ENCODE measurements around the gene MYBBP1A. TPM values are rescaled to one million over a fixed set of nuclear protein-coding genes. Genes with fewer than 3 reads are reported as not detected.

The MYBBP1A gene
- total and polyA plus RNA-seq, 3 experiments from 2014 or later, result 34.1 to 157 (median 148) TPM

GRCh38 chr17:4560837-4561256, 5.7 kb upstream of the MYBBP1A start:
- Mint-ChIP-seq H3K36me3 (no peaks in the 10 kb centered on the region), H3K4me3 (no peak overlapping the region), H3K27me3 (no peaks in the 10 kb centered on the region), H3K4me1 (peaks cover 18 to 30% (median 30%) of the 10 kb centered on the region in 3 donors), H3K27ac (peak overlapping the region in 1 of 8 donors; percentile 15), H3K9me3 (no peaks in the 10 kb centered on the region)
- no peak for DNase-seq
- no peaks in the 10 kb centered on the region for H3K36me3 ChIP-seq (ENCODE audit: insufficient read depth, low read length)
- ChIA-PET CTCF (no interaction called here), POLR2A (no interaction called here)
- no peak overlapping the region for H3K27ac ChIP-seq (ENCODE audit: low read depth, low read length)
- H3K9me3 ChIP-seq (ENCODE audit: low read length), result no peaks in the 10 kb centered on the region
- H3K4me3 ChIP-seq (ENCODE audit: low read length), result no peak overlapping the region
- H3K27me3 ChIP-seq (ENCODE audit: insufficient read depth, low read length, poor library complexity, severe bottlenecking), result no peaks in the 10 kb centered on the region
- peaks cover 20% of the 10 kb centered on the region for H3K4me1 ChIP-seq (ENCODE audit: insufficient read depth, low read length)

- Mint-ChIP-seq H3K9me3 (no peaks in the 10 kb centered on the region), H3K36me3 (peaks cover 0 to under 1% (median 0%) of the 10 kb centered on the region in 3 donors), H3K27ac (peak within 1 kb of the TSS in 3 of 8 donors; percentile 15 to 33 (median 26)), H3K4me3 (peak within 1 kb of the TSS in 1 of 7 donors; percentile 34), H3K27me3 (no peaks in the 10 kb centered on the region), H3K4me1 (peaks cover 18 to 30% (median 30%) of the 10 kb centered on the region in 3 donors)
- H3K36me3 ChIP-seq (ENCODE audit: insufficient read depth, low read length), result no peaks in the 10 kb centered on the region
- CTCF ChIA-PET, result no interaction called here
- H3K27ac ChIP-seq (ENCODE audit: low read depth, low read length), result no peak within 1 kb of the TSS
- POLR2A ChIA-PET, result no interaction called here
- DNase-seq, result no peak
- no peak within 1 kb of the TSS for H3K4me3 ChIP-seq (ENCODE audit: low read length)
- H3K27me3 ChIP-seq (ENCODE audit: insufficient read depth, low read length, poor library complexity, severe bottlenecking), result no peaks in the 10 kb centered on the region
- H3K4me1 ChIP-seq (ENCODE audit: insufficient read depth, low read length), result peaks cover 18% of the 10 kb centered on the region
- no peaks in the 10 kb centered on the region for H3K9me3 ChIP-seq (ENCODE audit: low read length)
Observed at GRCh38 chr17:4560421-4560820, 5.2 kb upstream of the MYBBP1A start, which contains the start of gene GGT6. Gene GGT6 (minus strand): TSS chr17:4560577. CDS start chr17:4560521, 56 bp downstream.

GRCh38 chr17:4559966-4560365, 4.8 kb upstream of the MYBBP1A start:
- H3K27me3 Mint-ChIP-seq, result no peaks in the 10 kb centered on the region
- Histone ChIP-seq H3K27me3 (ENCODE audit: insufficient read depth, low read length, poor library complexity, severe bottlenecking) (no peaks in the 10 kb centered on the region), H3K9me3 (ENCODE audit: low read length) (no peaks in the 10 kb centered on the region), H3K27ac (ENCODE audit: low read depth, low read length) (no peak overlapping the region), H3K4me3 (ENCODE audit: low read length) (no peak overlapping the region), H3K4me1 (ENCODE audit: insufficient read depth, low read length) (peaks cover 18% of the 10 kb centered on the region), H3K36me3 (ENCODE audit: insufficient read depth, low read length) (no peaks in the 10 kb centered on the region)
- ChIA-PET POLR2A (no interaction called here), CTCF (no interaction called here)
- no peaks in the 10 kb centered on the region for H3K9me3 Mint-ChIP-seq
- peak overlapping the region in 1 of 7 donors; percentile 34 for H3K4me3 Mint-ChIP-seq
- peaks cover 22 to 33% (median 32%) of the 10 kb centered on the region in 3 donors for H3K4me1 Mint-ChIP-seq
- H3K36me3 Mint-ChIP-seq, result peaks cover 0 to 5% (median 0%) of the 10 kb centered on the region in 3 donors
- DNase-seq, result no peak
- H3K27ac Mint-ChIP-seq, result no peak overlapping the region

GRCh38 chr17:4559139-4559791, 4.1 kb upstream of the MYBBP1A start:
- ChIA-PET POLR2A (no interaction called here), CTCF (no interaction called here)
- Histone ChIP-seq H3K4me3 (ENCODE audit: low read length) (no peak overlapping the region), H3K27me3 (ENCODE audit: insufficient read depth, low read length, poor library complexity, severe bottlenecking) (no peaks in the 10 kb centered on the region), H3K27ac (ENCODE audit: low read depth, low read length) (no peak overlapping the region), H3K4me1 (ENCODE audit: insufficient read depth, low read length) (peaks cover 23% of the 10 kb centered on the region), H3K36me3 (ENCODE audit: insufficient read depth, low read length) (no peaks in the 10 kb centered on the region), H3K9me3 (ENCODE audit: low read length) (no peaks in the 10 kb centered on the region)
- no peaks in the 10 kb centered on the region for H3K27me3 Mint-ChIP-seq
- no peak for DNase-seq
- no peak overlapping the region for H3K4me3 Mint-ChIP-seq
- H3K36me3 Mint-ChIP-seq, result peaks cover 0 to 12% (median 0%) of the 10 kb centered on the region in 3 donors
- H3K9me3 Mint-ChIP-seq, result no peaks in the 10 kb centered on the region
- peaks cover 27 to 40% (median 39%) of the 10 kb centered on the region in 3 donors for H3K4me1 Mint-ChIP-seq
- peak overlapping the region in 1 of 8 donors; percentile 33 for H3K27ac Mint-ChIP-seq

GRCh38 chr17:4558347-4558971, 3.3 kb upstream of the MYBBP1A start:
- Mint-ChIP-seq H3K27me3 (no peaks in the 10 kb centered on the region), H3K27ac (peak overlapping the region in 1 of 8 donors; percentile 61), H3K9me3 (no peaks in the 10 kb centered on the region), H3K4me3 (no peak overlapping the region), H3K36me3 (peaks cover 0 to 18% (median 0%) of the 10 kb centered on the region in 3 donors), H3K4me1 (peaks cover 35 to 47% (median 47%) of the 10 kb centered on the region in 3 donors)
- POLR2A ChIA-PET, result interaction anchor here (0.6 kb wide), 1 partner anchor 477 kb away, joined by 4 read pairs; no protein-coding TSS in a partner anchor
- Histone ChIP-seq H3K27ac (ENCODE audit: low read depth, low read length) (no peak overlapping the region), H3K9me3 (ENCODE audit: low read length) (no peaks in the 10 kb centered on the region), H3K4me1 (ENCODE audit: insufficient read depth, low read length) (peaks cover 31% of the 10 kb centered on the region), H3K4me3 (ENCODE audit: low read length) (no peak overlapping the region), H3K27me3 (ENCODE audit: insufficient read depth, low read length, poor library complexity, severe bottlenecking) (no peaks in the 10 kb centered on the region), H3K36me3 (ENCODE audit: insufficient read depth, low read length) (peaks cover under 1% of the 10 kb centered on the region)
- CTCF ChIA-PET, result no interaction called here
- no peak for DNase-seq

GRCh38 chr17:4557626-4558346, 2.6 kb upstream of the MYBBP1A start:
- Histone ChIP-seq H3K4me3 (ENCODE audit: low read length) (no peak overlapping the region), H3K4me1 (ENCODE audit: insufficient read depth, low read length) (peaks cover 31% of the 10 kb centered on the region), H3K9me3 (ENCODE audit: low read length) (no peaks in the 10 kb centered on the region), H3K27me3 (ENCODE audit: insufficient read depth, low read length, poor library complexity, severe bottlenecking) (no peaks in the 10 kb centered on the region), H3K36me3 (ENCODE audit: insufficient read depth, low read length) (peaks cover 6% of the 10 kb centered on the region), H3K27ac (ENCODE audit: low read depth, low read length) (no peak overlapping the region)
- H3K27ac Mint-ChIP-seq, result peak overlapping the region in 1 of 8 donors; percentile 61
- peaks cover 0 to 20% (median 0%) of the 10 kb centered on the region in 3 donors for H3K36me3 Mint-ChIP-seq
- no peak for DNase-seq
- peak overlapping the region in 2 of 7 donors; percentile 40 to 80 for H3K4me3 Mint-ChIP-seq
- no peaks in the 10 kb centered on the region for H3K27me3 Mint-ChIP-seq
- no peaks in the 10 kb centered on the region for H3K9me3 Mint-ChIP-seq
- POLR2A ChIA-PET, result no interaction called here
- CTCF ChIA-PET, result interaction anchor here (1.7 kb wide), 1 partner anchor 9 kb away, joined by 18 read pairs; no protein-coding TSS in a partner anchor
- H3K4me1 Mint-ChIP-seq, result peaks cover 35 to 42% (median 42%) of the 10 kb centered on the region in 3 donors

GRCh38 chr17:4556996-4557395, 1.8 kb upstream of the MYBBP1A start:
- Mint-ChIP-seq H3K4me1 (peaks cover 29 to 34% (median 34%) of the 10 kb centered on the region in 3 donors), H3K27ac (peak overlapping the region in 2 of 8 donors; percentile 27 to 77), H3K9me3 (no peaks in the 10 kb centered on the region), H3K27me3 (no peaks in the 10 kb centered on the region), H3K4me3 (peak overlapping the region in 4 of 7 donors; percentile 36 to 96 (median 66)), H3K36me3 (peaks cover 0 to 27% (median 0%) of the 10 kb centered on the region in 3 donors)
- Histone ChIP-seq H3K36me3 (ENCODE audit: insufficient read depth, low read length) (peaks cover 6% of the 10 kb centered on the region), H3K27me3 (ENCODE audit: insufficient read depth, low read length, poor library complexity, severe bottlenecking) (no peaks in the 10 kb centered on the region), H3K27ac (ENCODE audit: low read depth, low read length) (no peak overlapping the region), H3K4me1 (ENCODE audit: insufficient read depth, low read length) (peaks cover 23% of the 10 kb centered on the region), H3K9me3 (ENCODE audit: low read length) (no peaks in the 10 kb centered on the region), H3K4me3 (ENCODE audit: low read length) (no peak overlapping the region)
- CTCF ChIA-PET, result interaction anchor here (1.7 kb wide), 1 partner anchor 9 kb away, joined by 18 read pairs; no protein-coding TSS in a partner anchor
- DNase-seq, result no peak
- POLR2A ChIA-PET, result interaction anchor here (0.6 kb wide), 1 partner anchor 295 kb away, joined by 4 read pairs; no protein-coding TSS in a partner anchor

All from CD8-positive, alpha-beta memory T cell (primary cell).